Retinal pigment epithelial cell (primary cell): ENCODE measurements around the gene MACF1.

Experiments
- DNase-seq: peaks from one replicate; pipeline ENCODE4 v3.0.0-alpha.2; 2010; ENCODE audit warnings: low read depth
- H3K4me3 ChIP-seq: 2 replicates; pipeline ENCODE4 v1.5.1; 2011; ENCODE audit warnings: mild to moderate bottlenecking, low read length, control low read depth, moderate library complexity
- CTCF ChIP-seq: conservative IDR thresholded peaks from 2 replicates; pipeline ENCODE4 v1.5.1; 2011; ENCODE audit warnings: low read depth, low read length, control low read depth, inconsistent platforms

Gene MACF1

GRCh38 chr1:39173119-39173994 lies 31.1 kb upstream of the MACF1 start:
- peak; percentile 21 for TF ChIP-seq CTCF
- no peak for DNase-seq
- H3K4me3 ChIP-seq, result no peak overlapping the region

- no peak overlapping the region for H3K4me3 ChIP-seq
- no peak for TF ChIP-seq CTCF
- no peak for DNase-seq
Measured at GRCh38 chr1:39173995-39174380, 30.5 kb upstream of the MACF1 start.

GRCh38 chr1:39174390-39175081 lies 30.0 kb upstream of the MACF1 start:
- DNase-seq, result no peak
- TF ChIP-seq CTCF, result no peak
- H3K4me3 ChIP-seq, result no peak overlapping the region

- DNase-seq, result no peak
- no peak overlapping the region for H3K4me3 ChIP-seq
- no peak for TF ChIP-seq CTCF
Measured at GRCh38 chr1:39177706-39178105, 26.8 kb upstream of the MACF1 start.

GRCh38 chr1:39178541-39179431 lies 25.7 kb upstream of the MACF1 start:
- TF ChIP-seq CTCF, result no peak

GRCh38 chr1:39181311-39181710 lies 23.2 kb upstream of the MACF1 start:
- TF ChIP-seq CTCF, result no peak
- no peak overlapping the region for H3K4me3 ChIP-seq
- no peak for DNase-seq

More at GRCh38 chr1:39178541-39179431, 25.7 kb upstream of the MACF1 start:
- no peak overlapping the region for H3K4me3 ChIP-seq
- peak; percentile 98 for DNase-seq
